Effector CD8-positive, alpha-beta T cell (primary cell): Measurements from ENCODE around the gene FBXL16.

Experiments
- DNase-seq: peaks from one replicate; lab custom pipeline; 2025; lab: John Stamatoyannopoulos, UW

Gene FBXL16

DNA sequence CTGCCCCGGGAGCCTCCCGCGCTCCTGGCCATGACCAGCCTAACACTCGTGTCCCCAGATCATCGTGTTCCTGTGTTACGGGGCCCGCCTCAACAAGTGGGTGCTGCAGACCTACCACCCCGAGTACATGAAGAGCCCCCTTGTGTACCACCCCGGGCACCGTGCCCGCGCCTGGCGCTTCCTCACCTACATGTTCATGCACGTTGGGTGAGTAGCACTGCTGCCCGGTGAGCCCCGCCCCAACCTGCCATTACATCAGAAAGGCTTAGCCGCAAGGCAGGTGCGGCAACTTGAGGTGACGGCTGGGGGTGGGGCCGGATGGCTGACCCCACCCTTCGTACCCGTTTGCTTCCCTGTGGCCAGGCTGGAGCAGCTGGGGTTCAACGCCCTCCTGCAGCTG, 28.7 kb downstream of the FBXL16 start:
- DNase-seq, result no peak

DNA sequence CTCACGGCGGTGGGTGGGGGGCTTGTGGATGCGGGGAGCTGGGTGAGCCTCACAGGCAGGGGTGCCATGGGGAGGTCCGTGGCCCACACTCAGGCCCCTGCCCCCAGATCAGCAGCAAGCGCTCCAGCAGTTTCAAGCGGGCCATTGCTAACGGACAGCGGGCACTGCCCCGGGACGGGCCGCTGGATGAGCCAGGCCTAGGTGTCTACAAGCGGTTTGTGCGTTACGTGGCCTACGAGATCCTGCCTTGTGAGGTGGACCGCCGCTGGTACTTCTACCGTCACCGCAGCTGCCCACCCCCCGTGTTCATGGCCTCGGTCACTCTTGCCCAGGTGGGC, 29.1 kb downstream of the FBXL16 start:
- DNase-seq, result no peak

DNA sequence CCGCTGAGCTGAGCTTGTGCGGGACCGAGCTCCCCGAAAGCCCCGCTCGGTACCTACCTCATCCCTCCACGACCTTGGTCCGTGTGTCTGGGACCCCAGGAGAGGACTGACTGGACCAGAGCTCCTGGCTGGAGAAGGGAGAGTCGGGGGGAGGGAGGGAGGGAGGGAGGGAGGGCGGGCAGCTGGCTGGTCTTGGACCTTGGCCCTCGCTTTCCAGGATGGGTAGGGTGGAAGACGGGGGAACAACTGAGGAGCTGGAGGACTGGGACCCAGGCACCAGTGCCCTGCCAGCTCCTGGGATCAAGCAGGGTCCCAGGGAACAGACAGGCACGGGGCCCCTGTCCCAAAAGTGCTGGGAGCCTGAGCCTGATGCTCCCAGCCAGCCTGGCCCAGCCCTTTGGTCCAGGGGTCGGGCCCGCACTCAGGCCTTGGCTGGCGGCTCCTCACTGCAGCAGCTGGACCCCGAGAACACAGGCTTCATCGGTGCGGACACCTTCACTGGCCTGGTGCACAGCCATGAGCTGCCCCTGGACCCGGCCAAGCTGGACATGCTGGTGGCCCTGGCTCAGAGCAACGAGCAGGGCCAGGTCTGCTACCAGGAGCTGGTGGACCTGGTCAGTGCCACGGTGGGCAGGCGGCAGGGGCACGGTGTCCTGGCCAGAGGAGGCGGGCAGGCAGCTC, 29.6 kb downstream of the FBXL16 start:
- no peak for DNase-seq

DNA sequence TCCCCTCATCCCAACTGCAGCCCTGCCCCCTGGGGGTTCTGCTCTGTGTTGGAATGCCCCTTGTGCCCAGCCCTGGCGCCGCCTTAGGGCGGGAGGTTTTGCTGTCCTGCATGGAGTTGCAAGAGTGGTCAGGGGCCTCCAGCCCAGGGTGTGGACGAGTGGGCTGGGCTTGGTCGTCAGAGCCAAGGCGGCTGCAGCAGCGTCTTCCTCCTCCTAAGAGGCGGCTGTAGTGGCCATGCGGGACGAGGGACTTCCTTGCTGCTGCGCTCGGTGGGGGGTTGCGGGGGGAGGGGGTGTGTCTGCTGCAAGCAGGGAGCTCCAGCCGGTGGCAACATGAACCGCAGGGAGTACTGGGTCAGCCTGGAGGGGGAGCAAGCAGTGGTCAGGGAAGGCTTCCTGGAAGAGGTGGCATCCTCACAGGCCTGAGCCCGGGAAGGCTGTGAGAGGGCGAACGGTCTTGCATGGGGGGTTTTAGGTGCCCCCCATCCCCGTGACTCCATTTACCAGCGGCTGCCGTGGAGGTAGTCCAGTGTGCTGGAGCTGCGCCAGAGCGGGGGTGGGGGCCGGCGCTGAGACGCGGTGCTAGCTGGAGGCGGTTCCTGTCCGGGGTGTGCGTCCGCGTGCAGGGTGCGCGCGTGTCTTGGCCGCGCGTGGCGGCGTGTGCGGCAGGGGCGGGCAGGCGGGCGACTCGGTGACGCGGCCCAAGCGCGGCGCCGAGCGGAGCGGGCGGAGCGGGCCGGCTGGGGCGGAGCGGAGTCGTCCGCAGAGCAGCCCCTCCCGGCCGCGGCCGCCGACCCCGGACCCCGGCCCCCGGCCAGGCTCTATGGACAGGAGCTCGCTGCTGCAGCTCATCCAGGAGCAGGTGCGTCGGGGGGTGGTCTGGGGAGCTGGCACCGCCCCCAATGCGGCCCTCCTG, 30.4 kb downstream of the FBXL16 start, which contains the start of gene RHBDL1:
TSS of gene RHBDL1 (plus strand) at position 704 of the 916 bp plus-strand sequence. CDS start at position 824, 120 bp downstream.
- DNase-seq, result no peak

DNA sequence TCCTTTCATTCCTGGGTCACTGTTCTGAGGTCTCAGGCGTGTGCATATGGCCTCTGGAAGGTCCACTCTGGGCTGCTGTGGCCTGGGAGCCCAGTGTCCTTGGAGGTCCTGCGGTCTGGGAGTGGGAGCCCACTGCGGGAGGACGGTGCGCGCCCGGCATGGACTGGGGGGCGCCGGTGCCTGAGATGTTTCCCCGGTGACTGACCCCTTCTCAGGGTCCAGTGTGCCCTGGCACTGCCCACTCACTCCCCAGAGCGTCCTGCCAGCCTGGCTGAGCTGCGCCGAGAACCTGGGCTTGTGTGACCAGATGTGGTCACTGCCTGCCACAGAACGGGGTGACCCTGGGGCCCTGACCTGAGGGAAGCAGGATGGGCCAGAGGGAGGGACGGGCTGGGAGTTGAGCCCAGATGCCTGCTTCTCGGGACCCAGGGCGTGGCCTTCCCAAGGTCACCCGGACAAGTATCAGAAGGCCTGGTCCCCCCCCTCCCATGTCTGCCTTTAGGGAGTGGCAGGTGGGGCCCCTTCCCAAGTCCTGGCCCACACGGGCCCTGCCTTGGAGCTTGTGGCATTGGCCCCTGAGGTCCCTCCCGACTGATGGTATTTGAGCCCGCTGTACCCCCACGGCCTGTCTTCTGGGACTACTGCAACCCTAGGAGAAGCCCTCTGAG, 31.3 kb downstream of the FBXL16 start:
- no peak for DNase-seq

DNA sequence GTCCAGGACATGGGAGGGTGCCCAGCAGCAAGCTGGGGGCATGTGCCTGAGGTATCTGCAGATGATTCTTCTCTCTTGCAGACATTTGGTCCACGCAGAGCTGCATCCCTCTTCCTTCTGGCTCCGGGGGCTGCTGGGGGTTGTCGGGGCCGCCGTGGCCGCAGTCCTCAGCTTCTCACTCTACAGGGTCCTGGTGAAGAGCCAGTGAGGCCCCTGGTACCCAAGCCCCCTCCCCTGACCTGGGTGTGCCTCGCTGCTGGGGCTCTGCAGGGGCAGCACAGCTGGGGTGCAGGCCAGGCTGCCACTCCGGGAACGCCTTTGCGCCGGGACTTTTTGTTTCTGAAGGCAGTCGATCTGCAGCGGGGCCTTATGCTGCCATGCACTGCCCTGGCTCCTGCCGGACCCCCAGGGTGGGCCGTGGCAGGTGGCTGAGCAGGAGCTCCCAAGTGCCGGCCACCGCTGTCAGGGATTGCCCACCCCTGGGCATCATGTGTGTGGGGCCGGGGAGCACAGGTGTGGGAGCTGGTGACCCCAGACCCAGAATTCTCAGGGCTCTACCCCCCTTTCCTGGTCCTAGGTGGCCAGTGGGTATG, 32.1 kb downstream of the FBXL16 start:
- DNase-seq, result no peak

DNA sequence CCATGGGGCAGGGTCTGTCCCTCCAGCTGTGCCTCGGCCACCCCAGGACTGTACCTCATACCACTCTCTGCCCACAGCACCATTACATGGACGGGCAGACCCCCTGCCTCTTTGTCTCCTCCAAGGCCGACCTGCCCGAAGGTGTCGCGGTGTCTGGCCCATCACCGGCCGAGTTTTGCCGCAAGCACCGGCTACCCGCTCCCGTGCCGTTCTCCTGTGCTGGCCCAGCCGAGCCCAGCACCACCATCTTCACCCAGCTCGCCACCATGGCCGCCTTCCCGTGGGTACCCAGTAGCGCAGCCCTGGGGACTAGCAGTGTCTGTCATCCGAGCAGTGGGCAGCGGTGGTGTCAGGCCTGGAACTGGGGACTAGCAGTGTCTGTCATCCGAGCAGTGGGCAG, 32.8 kb downstream of the FBXL16 start:
- no peak for DNase-seq

DNA sequence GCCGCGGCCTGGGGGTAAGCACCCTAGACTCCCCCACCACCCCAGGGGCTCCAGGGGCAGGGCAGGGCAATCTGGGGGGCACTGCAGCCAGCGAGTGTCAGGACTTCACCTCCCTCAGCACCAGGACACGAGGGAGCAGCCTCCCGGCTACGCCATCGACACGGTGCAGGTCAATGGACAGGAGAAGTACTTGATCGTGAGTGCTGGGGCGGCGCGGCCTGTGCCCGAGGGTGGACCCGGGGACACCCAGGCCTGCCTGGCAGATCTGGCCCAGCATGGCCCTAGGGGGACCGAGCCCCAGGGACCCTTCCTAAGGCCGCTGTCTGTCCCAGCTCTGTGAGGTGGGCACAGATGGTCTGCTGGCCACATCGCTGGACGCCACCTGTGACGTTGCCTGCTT, 33.2 kb downstream of the FBXL16 start:
- DNase-seq, result no peak

DNA sequence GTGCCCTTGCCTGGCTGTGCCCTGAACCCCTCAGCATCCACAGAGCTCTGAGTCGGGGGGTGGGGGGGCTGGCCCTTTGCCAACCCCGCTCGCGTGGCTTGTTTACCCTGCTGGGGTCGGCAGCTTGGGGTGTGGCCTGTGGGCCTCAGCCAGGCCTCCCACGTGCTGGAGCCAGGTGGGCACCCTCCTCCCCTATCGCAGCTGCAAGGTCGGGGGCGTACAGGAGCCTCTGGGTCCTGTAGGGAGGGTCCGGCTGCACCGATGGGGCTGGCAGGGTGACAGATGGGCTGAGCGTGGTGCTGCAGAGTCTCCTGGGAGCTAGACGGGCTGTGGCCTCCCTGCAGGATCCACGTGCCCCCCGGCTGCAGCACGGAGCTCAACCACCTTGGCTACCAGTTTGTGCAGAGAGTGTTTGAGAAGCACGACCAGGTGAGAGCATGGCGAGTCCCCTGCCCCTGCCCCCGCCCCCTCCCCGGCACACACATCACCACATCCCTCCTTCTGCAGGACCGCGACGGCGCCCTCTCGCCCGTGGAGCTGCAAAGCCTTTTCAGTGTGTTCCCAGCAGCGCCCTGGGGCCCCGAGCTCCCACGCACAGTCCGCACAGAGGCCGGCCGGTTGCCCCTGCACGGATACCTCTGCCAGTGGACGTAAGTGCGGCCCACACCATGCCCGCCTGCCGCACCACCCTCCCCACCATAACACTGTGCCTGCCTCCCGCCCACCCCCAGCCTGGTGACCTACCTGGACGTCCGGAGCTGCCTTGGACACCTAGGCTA, 34.1 kb downstream of the FBXL16 start:
- DNase-seq, result no peak

DNA sequence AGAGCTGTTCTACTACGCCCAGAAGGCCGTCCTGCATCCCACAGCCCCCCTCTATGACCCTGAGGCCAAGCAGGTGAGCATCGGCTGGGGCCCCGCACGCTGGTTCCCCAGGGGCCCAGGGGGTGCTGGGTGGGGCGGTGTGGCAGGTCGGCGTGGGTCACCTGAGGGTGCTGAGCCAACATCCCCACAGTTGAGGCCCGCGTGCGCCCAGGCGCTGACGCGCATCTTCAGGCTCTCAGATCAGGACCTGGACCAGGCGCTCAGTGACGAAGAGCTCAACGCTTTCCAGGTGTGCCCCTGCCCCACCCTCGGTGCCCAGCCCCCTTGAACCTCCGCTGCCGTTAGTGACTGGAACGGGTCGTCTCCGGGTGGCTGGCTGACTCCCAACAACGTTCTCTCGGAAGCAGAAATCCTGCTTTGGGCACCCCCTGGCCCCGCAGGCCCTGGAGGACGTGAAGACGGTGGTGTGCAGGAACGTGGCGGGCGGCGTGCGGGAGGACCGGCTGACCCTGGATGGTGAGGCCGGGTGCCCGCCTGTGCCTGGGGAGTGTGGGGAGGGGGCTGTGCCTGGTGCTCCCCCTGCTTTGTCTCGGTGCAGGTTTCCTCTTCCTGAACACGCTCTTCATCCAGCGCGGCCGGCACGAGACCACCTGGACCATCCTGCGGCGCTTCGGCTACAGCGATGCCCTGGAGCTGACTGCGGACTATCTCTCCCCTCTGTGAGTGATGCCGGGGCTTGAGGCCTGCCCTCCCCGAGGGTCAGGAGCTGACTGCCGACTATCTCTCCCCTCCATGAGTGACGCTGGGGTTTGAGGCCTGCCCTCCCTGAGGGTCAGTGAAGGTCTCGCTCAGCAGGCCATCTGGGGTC, 34.9 kb downstream of the FBXL16 start:
- DNase-seq, result no peak

DNA sequence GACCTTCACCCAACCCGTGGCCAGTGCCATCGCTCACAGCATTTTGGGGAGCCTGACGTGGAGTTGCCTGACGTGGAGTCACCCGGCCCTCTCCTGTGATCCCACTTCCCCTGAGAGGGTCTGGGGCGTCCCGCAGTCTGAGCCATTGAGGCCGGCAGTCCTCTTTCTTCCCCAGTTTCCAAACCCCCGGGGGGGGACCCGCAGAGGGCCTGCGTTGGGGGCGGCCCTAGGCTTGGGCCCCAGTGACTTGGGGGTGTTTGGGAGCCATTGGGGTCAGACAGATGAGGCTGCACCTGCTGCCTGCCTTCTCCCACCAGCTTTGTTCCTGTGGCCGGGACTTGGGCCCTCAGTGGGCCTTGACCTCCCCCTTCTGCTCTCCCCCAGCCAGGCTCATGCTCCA, 35.9 kb downstream of the FBXL16 start:
- no peak for DNase-seq

DNA sequence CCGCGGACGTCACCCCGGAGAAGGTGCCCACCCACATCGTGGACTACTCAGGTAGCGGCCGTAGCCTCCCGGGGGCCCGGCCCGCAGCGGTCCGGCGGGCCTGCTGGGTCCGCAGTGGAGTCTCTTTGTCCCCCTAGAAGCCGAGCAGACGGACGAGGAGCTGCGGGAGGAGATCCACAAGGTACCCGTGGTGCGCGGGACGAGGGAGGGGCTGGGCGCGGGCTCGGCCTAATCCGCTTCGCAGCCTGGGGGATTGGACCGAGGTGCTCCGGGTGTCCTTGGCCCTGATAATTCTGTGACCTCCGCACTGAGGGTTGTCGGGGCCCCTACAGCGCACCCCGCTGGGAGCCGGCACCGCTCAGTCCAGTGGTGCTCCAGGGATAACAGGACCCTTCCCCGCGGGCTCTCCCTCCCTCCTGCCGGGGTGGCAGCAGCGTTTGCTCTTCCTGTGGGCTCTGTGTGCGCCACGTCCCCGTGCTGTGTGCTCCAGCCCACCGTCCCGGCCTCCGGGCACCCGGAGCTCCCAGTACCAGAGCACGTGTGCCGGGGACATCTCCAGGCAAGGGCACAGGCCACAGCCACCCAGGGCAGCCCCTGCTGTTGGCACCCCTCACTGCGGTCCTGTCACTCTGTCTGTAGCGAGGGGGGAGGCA, 37.0 kb downstream of the FBXL16 start:
- no peak for DNase-seq

DNA sequence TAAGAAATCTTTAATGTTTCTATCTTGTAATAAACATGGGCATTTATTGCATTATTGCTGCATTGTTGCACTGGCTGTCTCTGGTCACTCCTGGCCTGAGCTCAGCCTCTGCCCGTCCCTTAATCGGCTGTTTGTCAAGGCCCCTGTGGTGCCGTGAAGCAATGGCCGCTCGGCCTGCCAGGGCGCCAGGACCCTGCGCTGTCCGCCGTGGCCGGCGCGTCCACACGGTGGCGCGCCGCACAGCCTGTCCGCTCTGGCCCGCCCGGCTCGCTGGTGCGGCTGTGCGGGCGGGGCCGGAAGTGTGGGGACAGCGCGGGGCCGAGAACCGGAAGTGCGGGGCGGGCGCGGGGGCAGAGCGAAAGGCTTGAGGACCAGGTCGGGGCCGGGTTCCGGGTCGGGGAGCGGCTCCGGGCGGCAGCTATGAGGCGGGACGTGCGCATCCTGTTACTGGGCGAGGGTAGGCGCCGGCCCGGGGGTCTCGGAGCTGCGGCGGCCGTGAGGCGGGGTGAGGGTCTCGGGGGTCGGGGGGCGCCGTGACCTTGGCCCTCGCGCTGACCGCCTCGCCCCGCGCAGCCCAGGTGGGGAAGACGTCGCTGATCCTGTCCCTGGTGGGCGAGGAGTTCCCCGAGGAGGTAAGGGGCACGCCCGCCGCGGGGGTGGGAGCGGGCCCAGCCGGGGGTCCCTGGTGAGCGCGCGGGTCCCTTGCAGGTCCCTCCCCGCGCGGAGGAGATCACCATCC, 37.7 kb downstream of the FBXL16 start, which contains the start of gene RHOT2:
TSS of gene RHOT2 (plus strand) at position 353 of the 739 bp plus-strand sequence. CDS start at position 421, 68 bp downstream.
- DNase-seq, result peak; percentile 71

DNA sequence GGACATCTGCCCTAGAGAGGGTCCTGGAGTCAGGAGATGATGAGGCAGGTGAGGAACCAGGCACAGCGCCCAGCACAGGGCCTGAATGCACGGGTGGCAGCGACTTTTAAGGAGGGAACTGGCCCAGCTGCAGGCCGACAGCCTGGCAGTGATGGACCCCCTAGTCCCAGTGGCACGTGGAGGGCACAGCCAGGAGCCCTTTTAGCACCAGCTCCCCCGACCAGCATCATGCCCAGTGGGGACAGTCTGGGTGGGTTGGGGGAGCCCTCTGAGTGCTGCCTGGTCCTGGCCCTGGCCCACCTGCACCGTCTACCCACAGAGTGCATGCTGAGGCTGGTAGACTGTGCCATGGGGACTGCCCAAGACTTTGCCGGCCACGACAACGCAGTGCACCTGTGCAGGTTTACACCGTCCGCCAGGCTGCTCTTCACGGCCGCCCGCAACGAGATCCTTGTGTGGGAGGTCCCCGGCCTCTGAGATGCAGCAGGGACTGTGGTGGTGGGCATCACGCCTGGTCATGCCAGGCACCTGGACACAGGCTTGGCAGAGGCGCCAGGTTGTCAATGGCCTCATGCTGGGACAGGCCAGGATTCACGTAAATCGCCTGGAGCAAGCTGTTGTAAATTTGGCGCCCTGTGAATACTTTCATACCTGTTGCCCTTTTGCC, 38.4 kb downstream of the FBXL16 start:
- no peak for DNase-seq

DNA sequence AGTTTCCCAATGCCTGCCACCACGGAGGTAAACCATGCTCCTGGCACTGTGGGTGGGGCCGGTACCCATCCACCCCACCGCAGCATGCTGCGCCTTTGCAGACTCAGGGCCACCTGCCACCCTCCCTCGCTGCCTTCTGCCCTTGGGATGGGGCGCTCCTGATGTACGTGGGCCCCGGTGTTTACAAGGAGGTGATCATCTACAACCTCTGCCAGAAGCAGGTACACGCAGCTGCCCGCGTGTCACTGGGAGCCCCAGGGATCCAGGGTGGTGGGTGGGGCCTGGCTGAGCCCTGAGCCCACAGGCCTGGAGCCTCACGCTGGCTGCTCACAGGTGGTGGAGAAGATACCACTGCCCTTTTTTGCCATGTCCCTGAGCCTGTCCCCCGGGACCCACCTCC, 39.0 kb downstream of the FBXL16 start:
- DNase-seq, result no peak

DNA sequence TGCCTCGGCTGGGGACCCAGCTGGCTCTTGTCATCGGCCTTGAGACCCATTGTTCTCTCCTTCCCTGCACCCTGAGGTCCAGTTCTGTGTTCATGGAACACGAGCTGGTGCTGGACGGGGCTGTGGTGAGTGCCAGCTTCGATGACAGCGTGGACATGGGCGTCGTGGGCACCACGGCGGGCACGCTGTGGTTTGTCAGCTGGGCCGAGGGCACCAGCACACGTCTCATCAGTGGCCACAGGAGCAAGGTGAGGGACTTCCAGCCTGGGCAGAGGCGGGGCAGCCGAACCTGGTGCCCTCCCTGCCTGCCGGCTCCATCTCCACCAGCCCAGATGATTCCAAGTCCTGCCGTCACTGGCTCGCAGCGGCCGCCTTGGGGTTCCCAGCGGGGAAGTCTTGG, 43.0 kb downstream of the FBXL16 start:
- DNase-seq, result no peak

DNA sequence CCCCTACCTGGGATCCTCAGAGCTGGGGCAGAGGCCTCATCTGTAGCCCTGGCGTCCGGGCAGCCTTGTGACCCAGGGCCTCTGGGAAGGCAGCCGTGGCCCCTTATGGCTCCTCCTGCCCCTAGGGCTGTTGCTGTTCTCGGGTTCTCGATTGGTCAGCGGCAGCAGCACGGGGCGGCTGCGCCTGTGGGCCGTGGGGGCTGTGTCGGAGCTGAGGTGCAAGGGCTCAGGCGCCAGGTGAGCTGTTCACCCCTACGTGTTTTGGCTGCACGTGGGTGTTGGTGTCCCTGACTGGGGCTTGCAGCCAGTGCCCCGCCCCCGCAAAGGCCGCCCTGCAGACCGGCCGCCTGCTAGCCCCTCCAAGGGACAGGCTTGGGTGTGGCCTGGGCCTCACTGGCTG, 43.5 kb downstream of the FBXL16 start:
- DNase-seq, result no peak

DNA sequence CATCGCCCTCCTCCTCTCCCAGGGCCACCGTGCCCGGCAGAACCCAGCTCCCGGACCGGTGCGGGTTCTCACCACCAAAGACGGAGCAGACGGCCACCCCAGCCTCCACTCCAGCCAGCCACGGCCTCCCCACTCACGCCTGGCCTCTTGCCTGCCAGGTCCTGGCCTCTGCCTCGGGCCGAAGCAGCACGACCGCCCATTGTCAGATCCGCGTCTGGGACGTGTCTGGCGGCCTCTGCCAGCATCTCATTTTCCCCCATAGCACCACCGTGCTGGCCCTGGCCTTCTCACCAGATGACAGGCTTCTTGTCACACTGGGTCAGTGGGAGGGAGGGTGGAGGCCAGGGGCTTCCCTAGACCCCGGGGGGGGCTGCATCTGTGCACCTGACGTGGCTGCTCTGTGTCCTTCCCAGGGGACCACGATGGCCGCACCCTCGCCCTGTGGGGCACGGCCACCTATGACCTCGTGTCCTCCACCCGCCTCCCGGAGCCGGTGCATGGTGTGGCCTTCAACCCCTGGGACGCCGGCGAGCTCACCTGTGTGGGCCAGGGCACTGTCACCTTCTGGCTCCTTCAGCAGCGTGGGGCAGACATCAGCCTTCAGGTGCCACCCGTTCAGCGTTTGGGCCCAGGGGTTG, 44.3 kb downstream of the FBXL16 start:
- DNase-seq, result no peak
